Ishikawa (cell line): ENCODE measurements around the gene ABCC11.

Source experiments
- EP300 ChIP-seq: IDR thresholded peaks from 2 replicates; pipeline ENCODE4 v1.6.1; 2012; ENCODE audit warnings: borderline replicate concordance
- TAF1 ChIP-seq: IDR thresholded peaks from 2 replicates; pipeline ENCODE4 v1.6.1; 2012; ENCODE audit warnings: low read depth, mild to moderate bottlenecking

DNA sequence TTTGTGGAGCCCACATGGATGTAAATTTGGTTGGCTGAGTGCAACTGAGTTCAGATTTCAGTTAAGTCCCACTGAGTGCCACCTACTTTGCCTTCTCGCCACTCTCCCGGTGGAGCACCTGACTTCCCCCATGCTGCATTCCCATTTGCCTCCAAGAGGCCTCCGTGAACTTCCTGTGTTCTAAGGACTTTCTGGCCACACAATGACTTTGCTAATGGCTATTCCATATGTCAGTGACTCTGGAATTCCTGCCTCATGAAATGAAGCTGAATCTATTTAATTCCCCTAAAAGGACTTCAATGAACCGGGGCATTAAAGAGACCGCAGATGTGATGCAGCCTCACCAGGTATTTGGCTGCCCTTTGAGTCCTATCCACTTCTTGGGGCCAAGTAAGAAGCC lies 121.5 kb downstream of the ABCC11 start:
- TF ChIP-seq EP300 (no peak), TAF1 (no peak)
